GM12878 (cell line): ENCODE data around the gene PRKN. TPM values are rescaled to one million over a fixed set of nuclear protein-coding genes. Genes with fewer than 3 reads are reported as not detected.

ENCODE experiments used
- ATAC-seq: fragments of 200-7000 bp; cut with Tn5 transposase; 3 replicates; pipeline ENCODE4 v1.9.1; 2020; ENCODE audit warnings: mild to moderate bottlenecking, moderate library complexity
- BruUV-seq: library from RNA; stranded (reverse); fragments of 400-500 nt; replicated peaks from 2 replicates; lab custom pipeline; 2021; lab: Mats Ljungman, UMichigan
- CTCF ChIA-PET: fragments of 300-600 bp; sonication (Branson Sonifier 250); formaldehyde crosslinking; extraction: SDS; loops from one replicate; lab custom pipeline; 2021; ENCODE audit warnings: inconsistent platforms; lab: Yijun Ruan, JAX
- POLR2A ChIA-PET: fragments of 350-600 bp; formaldehyde crosslinking; extraction: SDS; loops from one replicate; lab custom pipeline; 2021; ENCODE audit warnings: inconsistent platforms; lab: Charles Lee
- RAD21 ChIA-PET: fragments of 300-600 bp; sonication (Branson Sonifier 250); formaldehyde crosslinking; loops from one replicate; lab custom pipeline; 2023; ENCODE audit warnings: antibody characterized with exemption; ENCODE audit not compliant: unreplicated experiment; lab: Charles Lee
- SMC1A ChIA-PET: fragments of 300-600 bp; sonication (Branson Sonifier 250); formaldehyde crosslinking; loops from one replicate; lab custom pipeline; 2023; ENCODE audit not compliant: unreplicated experiment, uncharacterized antibody; lab: Charles Lee
- DNase-seq: peaks from one replicate; pipeline ENCODE4 v3.0.0-alpha.2; 2011; ENCODE audit warnings: low read depth, low spot score
- FAIRE-seq: peaks from 3 replicates; lab custom pipeline; 2011; peaks lifted over from hg19 to GRCh38; lab: Jason Lieb, UNC
- H2AFZ ChIP-seq: 2 replicates; pipeline ENCODE4 v1.6.0; 2011; ENCODE audit warnings: low read depth, low read length, control low read depth; ENCODE audit not compliant: control insufficient read depth
- H3K27ac ChIP-seq: 2 replicates; pipeline ENCODE4 v1.5.1; 2011; ENCODE audit warnings: control low read depth; ENCODE audit not compliant: control insufficient read depth, insufficient read depth
- H3K27me3 ChIP-seq, 2 experiments: replicated peaks in 1 of 2; 2 replicates each; pipeline versions ENCODE4 v1.6.0 to v1.6.1; 2011; ENCODE audit warnings: low read length in 1 of 2; ENCODE audit not compliant: control insufficient read depth in 2 of 2, insufficient read depth in 2 of 2
- H3K36me3 ChIP-seq, 2 experiments: 2 replicates each; pipeline ENCODE4 v1.5.1; 2011; ENCODE audit warnings: low read length in 1 of 2; ENCODE audit not compliant: control insufficient read depth in 2 of 2, insufficient read depth in 2 of 2
- H3K4me1 ChIP-seq: 2 replicates; pipeline ENCODE4 v1.6.1; 2011; ENCODE audit warnings: mild to moderate bottlenecking, low read length, moderate library complexity, mixed read lengths; ENCODE audit not compliant: control insufficient read depth, insufficient read depth
- H3K4me2 ChIP-seq: 2 replicates; pipeline ENCODE4 v1.6.0; 2011; ENCODE audit warnings: control low read depth; ENCODE audit not compliant: control insufficient read depth, insufficient read depth
- H3K4me3 ChIP-seq: fragments of 200-600 bp; sonication (generic); 2 replicates; pipeline ENCODE4 v1.5.1; 2016
- H3K79me2 ChIP-seq: 2 replicates; pipeline ENCODE4 v1.6.0; 2011; ENCODE audit warnings: low read length; ENCODE audit not compliant: control insufficient read depth, insufficient read depth
- H3K9ac ChIP-seq: 2 replicates; pipeline ENCODE4 v1.8.0; 2011; ENCODE audit warnings: low read length, control low read depth, mixed read lengths; ENCODE audit not compliant: control insufficient read depth, insufficient read depth
- H3K9me3 ChIP-seq: replicated peaks from 3 replicates; pipeline ENCODE4 v1.5.1; 2011; ENCODE audit warnings: mild to moderate bottlenecking, low read length; ENCODE audit not compliant: control insufficient read depth, insufficient read depth
- H4K20me1 ChIP-seq: 2 replicates; pipeline ENCODE4 v1.6.0; 2011; ENCODE audit not compliant: control insufficient read depth, insufficient read depth
- BACH1 ChIP-seq: fragments of 450-650 bp; IDR thresholded peaks from 2 replicates; pipeline ENCODE4 v1.6.1; 2017; ENCODE audit warnings: mild to moderate bottlenecking, borderline replicate concordance
- BRCA1 ChIP-seq: IDR thresholded peaks from 2 replicates; pipeline ENCODE4 v1.6.1; 2011; ENCODE audit warnings: low read depth, low read length, improper control_type of control experiment
- CEBPB ChIP-seq, 2 experiments: fragments of 150-350 bp in 1 of 2; IDR thresholded peaks; 2 replicates each; pipeline ENCODE4 v1.6.1; 2012 to 2014; ENCODE audit warnings: low read depth in 2 of 2, low read length in 2 of 2, borderline replicate concordance in 1 of 2, inconsistent platforms in 1 of 2
- HDGF ChIP-seq: fragments of 450-650 bp; IDR thresholded peaks from 2 replicates; pipeline ENCODE4 v1.6.1; 2016; ENCODE audit warnings: antibody characterized with exemption
- IRF3 ChIP-seq: fragments of 450-650 bp; IDR thresholded peaks from 2 replicates; pipeline ENCODE4 v1.6.1; 2014; ENCODE audit warnings: mild to moderate bottlenecking
- MTA2 ChIP-seq: fragments of 450-650 bp; IDR thresholded peaks from 2 replicates; pipeline ENCODE4 v1.6.1; 2016; ENCODE audit warnings: low read depth, mild to moderate bottlenecking, moderate library complexity
- NR2C1 ChIP-seq: fragments of 450-650 bp; IDR thresholded peaks from 2 replicates; pipeline ENCODE4 v1.6.1; 2017; ENCODE audit warnings: antibody characterized with exemption, mild to moderate bottlenecking, moderate library complexity
- PAX8 ChIP-seq: fragments of 450-650 bp; IDR thresholded peaks from 2 replicates; pipeline ENCODE4 v1.6.1; 2017; ENCODE audit warnings: mild to moderate bottlenecking, moderate library complexity
- PRDM15 ChIP-seq: fragments of 450-650 bp; formaldehyde crosslinking; IDR thresholded peaks from 2 replicates; pipeline ENCODE4 v1.4.0; 2020; ENCODE audit warnings: mild to moderate bottlenecking, moderate library complexity
- ZZZ3 ChIP-seq: IDR thresholded peaks from 2 replicates; pipeline ENCODE4 v1.6.1; 2011; ENCODE audit warnings: low read depth; ENCODE audit not compliant: control insufficient read depth, insufficient read length
- WGBS: methylation state at CpG from one replicate; pipeline ENCODE4 v1.1.6; 2016; ENCODE audit warnings: low lambda C conversion rate; ENCODE audit not compliant: insufficient replicate concordance, insufficient coverage; ENCODE audit errors: missing lambda C conversion rate; 5-methylcytosine and 5-hydroxymethylcytosine counted together
- in situ Hi-C: fragments of 300-500 bp; cut with MboI; formaldehyde crosslinking; loops from 9 replicates; pipeline ENCODE4 v1.14.3; 2018; ENCODE audit warnings: mixed read lengths
- intact Hi-C: fragments of 100-400 bp; cut with micrococcal nuclease; formaldehyde crosslinking; loops from one replicate; pipeline ENCODE4 v1.14.2; 2022; ENCODE audit not compliant: unreplicated experiment
- polyA plus RNA-seq, 11 experiments: library from polyadenylated mRNA; depleted of rRNA in 4 of 11; unstranded in 6 of 11; stranded (reverse) in 5 of 11; fragments of >200 nt; fragmentation: Nextera tagmentation in 4 of 11; fragmentation: Illumina TruSeq in 1 of 11; extraction: Ambion mirVana in 4 of 11; extraction: Trizol in 1 of 11; gene quantifications; 1 replicate in 1 of 11; 2 replicates in 10 of 11; pipeline versions ENCODE4 v1.2.1 to v1.2.3, GENCODE V29; 2011 to 2016; ENCODE audit warnings: inconsistent platforms in 2 of 11, missing spikeins in 2 of 11, low read depth in 1 of 11
- total RNA-seq, 4 experiments: library from RNA; depleted of rRNA in 3 of 4; stranded (reverse); fragments of >200 nt in 3 of 4; fragmentation: Illumina TruSeq in 1 of 4; extraction: Trizol in 1 of 4; gene quantifications; 2 replicates each; pipeline versions ENCODE4 v1.2.1 to v1.2.3, GENCODE V29; 2013 to 2021

PRKN gene
- total and polyA plus RNA-seq, 10 of the 15 experiments (the other 5 are each of a cell fraction or from before 2014, with no cell fraction given) = 0.06 to 0.09 TPM; not detected in 8

DNA sequence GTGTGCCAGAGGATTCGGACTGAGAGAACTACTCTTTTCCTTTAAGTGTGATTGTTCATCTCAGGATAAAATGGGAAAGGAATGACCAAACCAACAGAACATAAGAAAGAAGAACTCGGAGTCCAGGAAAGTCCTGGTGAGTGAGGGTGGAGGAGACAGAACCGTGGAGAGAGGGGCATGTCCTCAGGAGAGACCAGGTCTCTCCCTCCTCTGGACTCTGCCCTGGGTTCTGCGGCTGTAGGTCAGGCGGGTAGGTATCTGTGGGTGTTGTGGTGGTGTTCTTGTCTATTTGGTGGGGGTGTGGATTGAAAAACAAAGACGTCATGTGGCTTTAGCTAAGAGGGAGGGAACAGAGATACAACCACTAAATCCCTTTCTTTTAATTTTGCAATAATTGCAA, 1424.6 kb downstream of the PRKN start:
- no peaks in the 10 kb centered on the region for H3K27me3 ChIP-seq
- no peaks in the 10 kb centered on the region for H3K36me3 ChIP-seq
- H3K27ac ChIP-seq = no peak overlapping the region
- BruUV-seq = no TSS peak
- ChIA-PET CTCF (no interaction called here), POLR2A (no interaction called here), RAD21 (no interaction called here), SMC1A (no interaction called here)
- no peak overlapping the region for H2AFZ ChIP-seq
- intact Hi-C loops = no loop called here
- TF ChIP-seq NR2C1 (no peak), MTA2 (no peak), HDGF (no peak), PAX8 (no peak), BRCA1 (no peak), BACH1 (no peak), PRDM15 (CRISPR knock-in tag) (no peak), IRF3 (no peak), CEBPB (IDR thresholded peaks at IDR 0.05; ENCODE audit: borderline replicate concordance in 1 of 2, low read depth in 2 of 2, low read length in 2 of 2) (no peak), ZZZ3 (no peak)
- H3K79me2 ChIP-seq = no peaks in the 10 kb centered on the region
- DNase-seq (no peak), ATAC-seq (no peak), FAIRE-seq (no peak)
- in situ Hi-C loops = no loop called here
- H3K9ac ChIP-seq = no peak overlapping the region
- no peak overlapping the region for H3K4me2 ChIP-seq
- no peaks in the 10 kb centered on the region for H3K4me1 ChIP-seq
- WGBS = 9% methylated on average over 6 of the region's 6 CpGs
- H4K20me1 ChIP-seq = no peaks in the 10 kb centered on the region
- H3K9me3 ChIP-seq = no peaks in the 10 kb centered on the region
- no peak overlapping the region for H3K4me3 ChIP-seq
